Measurements from ENCODE around the gene DCBLD1. TPM values are rescaled to one million over a fixed set of nuclear protein-coding genes. Genes with fewer than 3 reads are reported as not detected.

DCBLD1 gene
- total and polyA plus RNA-seq, 2 of the 13 experiments (the other 11 are each of a cell fraction or from before 2014, with no cell fraction given): 23.2 to 41.5 TPM

DNA sequence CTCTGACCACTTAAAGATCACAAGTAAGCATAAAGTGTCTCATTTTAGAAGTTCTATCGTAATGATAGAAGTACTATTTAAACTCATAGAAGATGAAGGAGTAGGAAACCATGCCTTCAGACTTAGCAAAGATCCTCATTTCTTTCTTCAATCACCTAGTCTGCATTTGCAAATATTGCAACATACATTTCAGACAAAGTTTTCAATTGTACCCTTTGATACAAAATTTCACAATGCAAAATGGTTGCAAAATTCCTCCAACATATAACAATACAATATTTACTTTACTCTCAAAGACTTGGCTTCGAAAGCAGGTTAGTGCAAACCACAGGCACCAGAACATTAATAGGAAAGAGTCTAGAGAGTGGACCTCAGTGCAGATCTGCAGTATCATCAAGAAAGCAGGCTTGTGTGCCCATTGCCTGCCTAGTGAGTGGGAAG lies 40.6 kb upstream of the DCBLD1 start (continued):
- TF ChIP-seq ZFP37 (CRISPR knock-in tag; IDR thresholded peaks at IDR 0.05; ENCODE audit: borderline replicate concordance) (no peak), SRSF4 (IDR thresholded peaks at IDR 0.05; ENCODE audit: low read depth, low read length, poor library complexity, severe bottlenecking) (no peak), ZFP62 (CRISPR knock-in tag; IDR thresholded peaks at IDR 0.05) (no peak), HNRNPUL1 (IDR thresholded peaks at IDR 0.05; ENCODE audit: low read depth, low read length) (no peak), NR2F2 (IDR thresholded peaks at IDR 0.05; ENCODE audit: borderline replicate concordance, low read depth) (peak; percentile 72; the same call in 1 of the 2 replicates), MXD4 (CRISPR knock-in tag; IDR thresholded peaks at IDR 0.05) (0 out of 2 replicates have a peak, but pooled peaks have one; percentile 36), THYN1 (CRISPR knock-in tag; IDR thresholded peaks at IDR 0.05; ENCODE audit: borderline replicate concordance, low read depth) (no peak)
- TF ChIP-seq, protein P1, sequence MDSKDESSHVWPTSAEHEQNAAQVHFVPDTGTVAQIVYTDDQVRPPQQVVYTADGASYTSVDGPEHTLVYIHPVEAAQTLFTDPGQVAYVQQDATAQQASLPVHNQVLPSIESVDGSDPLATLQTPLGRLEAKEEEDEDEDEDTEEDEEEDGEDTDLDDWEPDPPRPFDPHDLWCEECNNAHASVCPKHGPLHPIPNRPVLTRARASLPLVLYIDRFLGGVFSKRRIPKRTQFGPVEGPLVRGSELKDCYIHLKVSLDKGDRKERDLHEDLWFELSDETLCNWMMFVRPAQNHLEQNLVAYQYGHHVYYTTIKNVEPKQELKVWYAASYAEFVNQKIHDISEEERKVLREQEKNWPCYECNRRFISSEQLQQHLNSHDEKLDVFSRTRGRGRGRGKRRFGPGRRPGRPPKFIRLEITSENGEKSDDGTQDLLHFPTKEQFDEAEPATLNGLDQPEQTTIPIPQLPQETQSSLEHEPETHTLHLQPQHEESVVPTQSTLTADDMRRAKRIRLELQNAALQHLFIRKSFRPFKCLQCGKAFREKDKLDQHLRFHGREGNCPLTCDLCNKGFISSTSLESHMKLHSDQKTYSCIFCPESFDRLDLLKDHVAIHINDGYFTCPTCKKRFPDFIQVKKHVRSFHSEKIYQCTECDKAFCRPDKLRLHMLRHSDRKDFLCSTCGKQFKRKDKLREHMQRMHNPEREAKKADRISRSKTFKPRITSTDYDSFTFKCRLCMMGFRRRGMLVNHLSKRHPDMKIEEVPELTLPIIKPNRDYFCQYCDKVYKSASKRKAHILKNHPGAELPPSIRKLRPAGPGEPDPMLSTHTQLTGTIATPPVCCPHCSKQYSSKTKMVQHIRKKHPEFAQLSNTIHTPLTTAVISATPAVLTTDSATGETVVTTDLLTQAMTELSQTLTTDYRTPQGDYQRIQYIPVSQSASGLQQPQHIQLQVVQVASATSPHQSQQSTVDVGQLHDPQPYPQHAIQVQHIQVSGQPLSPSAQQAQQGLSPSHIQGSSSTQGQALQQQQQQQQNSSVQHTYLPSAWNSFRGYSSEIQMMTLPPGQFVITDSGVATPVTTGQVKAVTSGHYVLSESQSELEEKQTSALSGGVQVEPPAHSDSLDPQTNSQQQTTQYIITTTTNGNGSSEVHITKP (CRISPR knock-in tag; IDR thresholded peaks at IDR 0.05; ENCODE audit: low read depth): 0 out of 2 replicates have a peak, but pooled peaks have one; percentile 18
- TF ChIP-seq, protein P2, sequence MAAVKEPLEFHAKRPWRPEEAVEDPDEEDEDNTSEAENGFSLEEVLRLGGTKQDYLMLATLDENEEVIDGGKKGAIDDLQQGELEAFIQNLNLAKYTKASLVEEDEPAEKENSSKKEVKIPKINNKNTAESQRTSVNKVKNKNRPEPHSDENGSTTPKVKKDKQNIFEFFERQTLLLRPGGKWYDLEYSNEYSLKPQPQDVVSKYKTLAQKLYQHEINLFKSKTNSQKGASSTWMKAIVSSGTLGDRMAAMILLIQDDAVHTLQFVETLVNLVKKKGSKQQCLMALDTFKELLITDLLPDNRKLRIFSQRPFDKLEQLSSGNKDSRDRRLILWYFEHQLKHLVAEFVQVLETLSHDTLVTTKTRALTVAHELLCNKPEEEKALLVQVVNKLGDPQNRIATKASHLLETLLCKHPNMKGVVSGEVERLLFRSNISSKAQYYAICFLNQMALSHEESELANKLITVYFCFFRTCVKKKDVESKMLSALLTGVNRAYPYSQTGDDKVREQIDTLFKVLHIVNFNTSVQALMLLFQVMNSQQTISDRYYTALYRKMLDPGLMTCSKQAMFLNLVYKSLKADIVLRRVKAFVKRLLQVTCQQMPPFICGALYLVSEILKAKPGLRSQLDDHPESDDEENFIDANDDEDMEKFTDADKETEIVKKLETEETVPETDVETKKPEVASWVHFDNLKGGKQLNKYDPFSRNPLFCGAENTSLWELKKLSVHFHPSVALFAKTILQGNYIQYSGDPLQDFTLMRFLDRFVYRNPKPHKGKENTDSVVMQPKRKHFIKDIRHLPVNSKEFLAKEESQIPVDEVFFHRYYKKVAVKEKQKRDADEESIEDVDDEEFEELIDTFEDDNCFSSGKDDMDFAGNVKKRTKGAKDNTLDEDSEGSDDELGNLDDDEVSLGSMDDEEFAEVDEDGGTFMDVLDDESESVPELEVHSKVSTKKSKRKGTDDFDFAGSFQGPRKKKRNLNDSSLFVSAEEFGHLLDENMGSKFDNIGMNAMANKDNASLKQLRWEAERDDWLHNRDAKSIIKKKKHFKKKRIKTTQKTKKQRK (IDR thresholded peaks at IDR 0.05; ENCODE audit: low read length): no peak
- TF ChIP-seq, protein P3, sequence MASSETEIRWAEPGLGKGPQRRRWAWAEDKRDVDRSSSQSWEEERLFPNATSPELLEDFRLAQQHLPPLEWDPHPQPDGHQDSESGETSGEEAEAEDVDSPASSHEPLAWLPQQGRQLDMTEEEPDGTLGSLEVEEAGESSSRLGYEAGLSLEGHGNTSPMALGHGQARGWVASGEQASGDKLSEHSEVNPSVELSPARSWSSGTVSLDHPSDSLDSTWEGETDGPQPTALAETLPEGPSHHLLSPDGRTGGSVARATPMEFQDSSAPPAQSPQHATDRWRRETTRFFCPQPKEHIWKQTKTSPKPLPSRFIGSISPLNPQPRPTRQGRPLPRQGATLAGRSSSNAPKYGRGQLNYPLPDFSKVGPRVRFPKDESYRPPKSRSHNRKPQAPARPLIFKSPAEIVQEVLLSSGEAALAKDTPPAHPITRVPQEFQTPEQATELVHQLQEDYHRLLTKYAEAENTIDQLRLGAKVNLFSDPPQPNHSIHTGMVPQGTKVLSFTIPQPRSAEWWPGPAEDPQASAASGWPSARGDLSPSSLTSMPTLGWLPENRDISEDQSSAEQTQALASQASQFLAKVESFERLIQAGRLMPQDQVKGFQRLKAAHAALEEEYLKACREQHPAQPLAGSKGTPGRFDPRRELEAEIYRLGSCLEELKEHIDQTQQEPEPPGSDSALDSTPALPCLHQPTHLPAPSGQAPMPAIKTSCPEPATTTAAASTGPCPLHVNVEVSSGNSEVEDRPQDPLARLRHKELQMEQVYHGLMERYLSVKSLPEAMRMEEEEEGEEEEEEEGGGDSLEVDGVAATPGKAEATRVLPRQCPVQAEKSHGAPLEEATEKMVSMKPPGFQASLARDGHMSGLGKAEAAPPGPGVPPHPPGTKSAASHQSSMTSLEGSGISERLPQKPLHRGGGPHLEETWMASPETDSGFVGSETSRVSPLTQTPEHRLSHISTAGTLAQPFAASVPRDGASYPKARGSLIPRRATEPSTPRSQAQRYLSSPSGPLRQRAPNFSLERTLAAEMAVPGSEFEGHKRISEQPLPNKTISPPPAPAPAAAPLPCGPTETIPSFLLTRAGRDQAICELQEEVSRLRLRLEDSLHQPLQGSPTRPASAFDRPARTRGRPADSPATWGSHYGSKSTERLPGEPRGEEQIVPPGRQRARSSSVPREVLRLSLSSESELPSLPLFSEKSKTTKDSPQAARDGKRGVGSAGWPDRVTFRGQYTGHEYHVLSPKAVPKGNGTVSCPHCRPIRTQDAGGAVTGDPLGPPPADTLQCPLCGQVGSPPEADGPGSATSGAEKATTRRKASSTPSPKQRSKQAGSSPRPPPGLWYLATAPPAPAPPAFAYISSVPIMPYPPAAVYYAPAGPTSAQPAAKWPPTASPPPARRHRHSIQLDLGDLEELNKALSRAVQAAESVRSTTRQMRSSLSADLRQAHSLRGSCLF (CRISPR knock-in tag; IDR thresholded peaks at IDR 0.05; ENCODE audit: borderline replicate concordance): no peak
- TF ChIP-seq, protein P4, sequence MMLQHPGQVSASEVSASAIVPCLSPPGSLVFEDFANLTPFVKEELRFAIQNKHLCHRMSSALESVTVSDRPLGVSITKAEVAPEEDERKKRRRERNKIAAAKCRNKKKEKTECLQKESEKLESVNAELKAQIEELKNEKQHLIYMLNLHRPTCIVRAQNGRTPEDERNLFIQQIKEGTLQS (CRISPR knock-in tag; IDR thresholded peaks at IDR 0.05): 0 out of 2 replicates have a peak, but pooled peaks have one; percentile 41
- TF ChIP-seq, protein P5, sequence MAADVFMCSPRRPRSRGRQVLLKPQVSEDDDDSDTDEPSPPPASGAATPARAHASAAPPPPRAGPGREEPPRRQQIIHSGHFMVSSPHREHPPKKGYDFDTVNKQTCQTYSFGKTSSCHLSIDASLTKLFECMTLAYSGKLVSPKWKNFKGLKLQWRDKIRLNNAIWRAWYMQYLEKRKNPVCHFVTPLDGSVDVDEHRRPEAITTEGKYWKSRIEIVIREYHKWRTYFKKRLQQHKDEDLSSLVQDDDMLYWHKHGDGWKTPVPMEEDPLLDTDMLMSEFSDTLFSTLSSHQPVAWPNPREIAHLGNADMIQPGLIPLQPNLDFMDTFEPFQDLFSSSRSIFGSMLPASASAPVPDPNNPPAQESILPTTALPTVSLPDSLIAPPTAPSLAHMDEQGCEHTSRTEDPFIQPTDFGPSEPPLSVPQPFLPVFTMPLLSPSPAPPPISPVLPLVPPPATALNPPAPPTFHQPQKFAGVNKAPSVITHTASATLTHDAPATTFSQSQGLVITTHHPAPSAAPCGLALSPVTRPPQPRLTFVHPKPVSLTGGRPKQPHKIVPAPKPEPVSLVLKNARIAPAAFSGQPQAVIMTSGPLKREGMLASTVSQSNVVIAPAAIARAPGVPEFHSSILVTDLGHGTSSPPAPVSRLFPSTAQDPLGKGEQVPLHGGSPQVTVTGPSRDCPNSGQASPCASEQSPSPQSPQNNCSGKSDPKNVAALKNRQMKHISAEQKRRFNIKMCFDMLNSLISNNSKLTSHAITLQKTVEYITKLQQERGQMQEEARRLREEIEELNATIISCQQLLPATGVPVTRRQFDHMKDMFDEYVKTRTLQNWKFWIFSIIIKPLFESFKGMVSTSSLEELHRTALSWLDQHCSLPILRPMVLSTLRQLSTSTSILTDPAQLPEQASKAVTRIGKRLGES (CRISPR knock-in tag; IDR thresholded peaks at IDR 0.05; ENCODE audit: borderline replicate concordance): no peak
